ENCODE measurements around the gene LIMCH1.
"Not testable (repeated sequence)": the region's sequence is repeated elsewhere in the genome, so short reads cannot be mapped to it uniquely, and the experiment has no call there.

The LIMCH1 gene

DNA sequence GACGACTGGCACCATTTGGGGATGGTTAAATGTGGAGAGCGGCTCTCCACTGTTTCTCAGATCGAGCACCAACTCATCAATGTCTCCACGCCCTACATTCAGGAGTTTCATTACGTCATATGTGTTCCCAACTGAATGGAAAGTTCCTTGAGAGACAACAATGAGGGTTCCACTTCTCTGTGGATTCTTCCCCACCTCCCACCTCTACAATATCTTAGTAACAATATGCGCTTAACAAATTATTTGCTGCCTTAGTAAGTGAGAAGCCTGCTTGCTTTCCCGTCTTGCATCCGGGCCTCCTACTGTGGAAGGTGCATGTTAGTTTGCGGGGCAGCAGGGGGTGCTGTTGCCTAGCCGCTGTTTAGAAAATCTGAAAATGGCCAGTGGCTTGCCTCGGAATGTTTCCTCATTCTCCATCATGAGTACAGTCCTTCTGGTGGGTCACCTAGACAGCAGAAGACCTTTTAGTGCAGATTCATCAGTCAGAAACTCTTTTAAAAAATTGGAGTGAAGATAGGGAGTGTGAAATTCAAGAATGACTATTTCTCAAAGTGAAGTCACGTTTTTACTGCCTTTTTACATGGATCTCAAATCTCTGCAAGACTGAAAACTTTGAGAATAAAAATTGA, 154.9 kb downstream of the LIMCH1 start:
- peak; percentile 37 for DNase-seq

DNA sequence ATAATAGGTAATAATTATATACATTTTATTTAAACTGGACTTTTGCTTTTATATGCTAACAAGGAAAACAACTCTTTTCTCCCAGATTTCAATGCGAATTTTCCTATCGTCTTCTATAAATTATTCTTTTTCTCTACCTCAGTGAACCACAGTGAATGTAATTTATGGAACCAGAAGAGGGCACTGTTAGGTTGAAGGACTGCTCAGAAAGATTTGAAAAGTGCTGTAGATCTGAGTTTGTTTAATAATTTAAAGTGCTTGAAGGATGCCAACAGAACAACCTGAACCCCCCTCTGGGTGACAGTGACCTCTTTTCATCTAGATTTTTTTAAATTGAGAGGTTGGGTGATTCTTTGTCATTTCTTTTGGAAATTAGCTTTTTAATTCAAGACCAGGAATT, 155.7 kb downstream of the LIMCH1 start:
- DNase-seq: peak; percentile 35

DNA sequence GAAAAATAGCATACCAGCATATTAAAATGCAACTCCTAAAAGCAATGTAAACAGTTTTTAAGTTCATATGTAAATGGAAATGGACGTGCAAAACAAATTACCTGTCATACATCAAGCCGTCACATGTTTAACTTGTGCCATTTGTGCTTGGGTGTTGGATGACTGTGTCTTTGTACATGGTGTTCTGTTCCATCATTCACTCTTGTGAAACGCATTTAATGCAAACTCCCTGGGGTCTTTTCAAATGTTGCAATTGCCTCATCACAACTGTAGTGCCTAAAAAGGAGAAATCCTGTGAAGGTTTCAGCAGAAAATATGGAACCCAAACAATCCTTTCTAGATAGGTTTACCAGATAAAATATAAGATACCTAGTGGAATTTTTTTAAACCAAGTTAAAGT, 158.2 kb downstream of the LIMCH1 start:
- no peak for DNase-seq

DNA sequence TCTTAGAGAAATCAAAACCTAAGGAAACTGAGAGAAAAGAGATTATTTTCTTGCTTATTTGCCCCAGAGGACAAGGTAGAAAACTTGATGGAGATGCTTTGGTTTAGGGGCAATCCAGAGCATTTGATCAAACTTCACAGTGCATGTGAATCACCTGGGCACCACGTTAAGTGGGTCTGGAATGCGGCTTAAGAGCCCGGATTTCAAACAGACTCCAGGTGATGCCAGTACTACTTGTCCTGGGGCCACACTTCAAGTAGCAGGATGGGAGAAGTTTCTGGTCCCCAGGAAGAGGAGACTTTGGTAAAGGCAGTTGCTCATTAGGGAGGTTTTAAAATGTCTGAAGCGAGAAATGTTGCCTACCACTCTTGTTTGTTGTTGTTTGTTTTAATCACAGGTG, 158.8 kb downstream of the LIMCH1 start:
- no peak for DNase-seq

DNA sequence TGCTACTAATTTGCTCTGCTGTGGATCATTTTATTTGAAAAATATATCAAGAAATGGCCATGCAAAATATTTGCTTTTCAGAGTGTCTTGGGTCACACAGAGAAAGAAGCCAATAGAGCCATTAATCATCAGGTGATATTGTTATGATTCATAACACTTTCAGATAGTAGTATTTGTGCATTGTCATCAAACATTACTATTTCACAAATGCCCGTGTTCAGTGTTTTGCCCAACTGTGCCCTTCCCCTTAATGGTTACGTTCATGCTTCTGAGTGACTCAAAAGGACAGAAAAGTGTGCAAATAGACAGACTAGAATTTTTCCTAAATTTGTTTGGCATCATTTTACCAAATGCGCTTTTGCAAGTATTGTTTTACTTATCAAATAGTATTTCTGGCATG, 164.0 kb downstream of the LIMCH1 start:
- DNase-seq: no peak

DNA sequence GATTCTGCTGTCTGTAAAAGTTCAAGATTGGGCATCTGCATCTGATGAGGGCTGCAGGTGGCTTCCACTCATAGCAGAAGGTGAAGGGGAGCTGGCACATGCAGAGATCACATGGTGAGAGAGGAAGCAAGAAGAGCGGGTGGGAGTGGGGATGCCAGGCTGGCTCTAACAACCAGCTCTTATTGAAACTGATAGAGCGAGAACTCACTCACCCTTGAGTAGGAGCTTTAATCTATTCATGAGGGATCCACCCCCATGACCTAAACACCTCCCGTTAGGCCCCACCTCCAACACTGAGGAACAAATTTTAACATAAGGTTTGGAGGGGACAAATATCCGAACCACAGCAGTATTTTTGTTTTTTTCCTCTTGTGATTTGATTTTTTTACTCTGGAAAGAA, 164.8 kb downstream of the LIMCH1 start:
- DNase-seq: no peak

DNA sequence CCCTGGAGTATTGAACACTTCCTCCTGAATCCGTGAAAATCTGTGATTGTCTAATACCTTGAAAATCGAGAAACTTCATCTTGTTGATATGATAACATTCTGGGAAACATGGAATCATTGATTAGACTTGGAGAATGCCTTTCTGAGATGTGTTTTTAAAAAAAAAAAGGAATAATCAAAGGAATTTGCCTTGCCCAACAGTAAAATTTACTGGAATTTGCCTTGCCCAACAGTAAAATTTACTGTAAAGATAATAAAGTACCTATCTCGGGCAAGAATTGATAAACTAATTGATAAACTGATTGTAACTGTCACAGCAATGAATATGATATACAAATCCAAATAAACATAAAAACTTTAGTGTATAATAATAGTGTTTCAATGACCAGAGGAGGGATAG, 165.8 kb downstream of the LIMCH1 start:
- no peak for DNase-seq

DNA sequence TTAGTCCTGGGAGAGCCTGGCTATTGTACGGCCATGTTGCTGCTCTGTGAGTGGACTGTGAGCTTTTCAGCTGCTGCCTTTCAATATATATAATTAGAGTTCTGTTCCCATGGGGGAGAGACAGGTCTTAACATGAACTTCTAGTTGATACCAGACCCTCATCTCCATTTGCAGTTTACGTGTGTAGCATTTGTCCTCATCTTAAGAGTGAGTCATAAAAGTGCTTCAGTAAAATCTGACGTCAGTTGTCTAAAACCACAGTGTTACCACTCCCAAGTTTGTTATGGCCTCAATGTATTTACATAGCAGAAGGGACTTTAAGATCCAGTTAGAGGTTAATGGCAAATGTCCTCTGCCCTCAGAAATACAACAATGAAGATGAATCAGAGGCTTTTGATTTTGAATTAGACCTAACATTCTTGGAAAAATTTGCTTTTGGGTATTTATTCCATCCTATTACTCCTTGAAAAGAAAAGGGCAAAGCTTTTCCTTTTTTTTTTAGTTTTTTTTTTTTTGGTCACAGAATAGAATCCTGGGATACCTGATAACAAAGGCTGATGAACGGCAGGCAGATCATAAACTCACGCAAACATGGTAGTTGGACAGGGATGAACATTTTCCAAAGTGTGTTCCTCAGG, 172.0 kb downstream of the LIMCH1 start:
- no peak for DNase-seq

DNA sequence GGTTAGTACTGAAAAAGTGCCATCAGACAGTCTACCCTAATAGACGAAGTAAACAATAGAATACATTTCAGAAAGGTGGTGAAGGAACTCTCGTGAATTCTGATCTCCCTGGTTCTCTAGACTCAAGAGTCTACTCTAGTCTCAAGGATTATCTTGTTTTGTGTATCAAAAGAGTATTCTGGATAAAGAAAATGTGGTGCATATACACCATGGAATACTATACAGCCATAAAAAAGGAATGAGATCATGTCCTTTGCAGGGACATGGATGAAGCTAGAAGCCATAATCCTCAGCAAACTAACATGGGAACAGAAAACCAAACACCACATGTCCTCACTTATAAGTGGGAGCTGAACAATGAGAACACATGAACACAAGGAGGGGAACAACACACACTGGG, 173.7 kb downstream of the LIMCH1 start:
- DNase-seq: not testable (repeated sequence)

DNA sequence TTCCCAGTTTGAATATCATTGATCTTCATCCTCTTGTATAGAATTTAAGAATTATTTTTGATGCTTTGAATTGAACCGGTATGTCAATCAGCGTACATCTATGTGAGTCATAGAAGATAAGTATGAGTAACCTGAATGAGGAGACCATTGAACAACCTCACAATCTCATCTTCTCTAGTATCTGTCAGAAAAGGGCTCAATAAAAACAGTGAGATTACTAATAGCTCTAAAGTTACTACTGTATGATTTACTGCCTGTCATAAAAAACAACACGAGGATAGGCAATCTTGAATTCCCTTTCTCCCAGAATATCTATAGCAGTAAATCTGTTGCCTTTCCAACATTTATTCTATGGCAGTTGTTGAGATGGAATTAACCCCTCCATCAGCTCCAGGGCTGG, 174.5 kb downstream of the LIMCH1 start:
- no peak for DNase-seq

DNA sequence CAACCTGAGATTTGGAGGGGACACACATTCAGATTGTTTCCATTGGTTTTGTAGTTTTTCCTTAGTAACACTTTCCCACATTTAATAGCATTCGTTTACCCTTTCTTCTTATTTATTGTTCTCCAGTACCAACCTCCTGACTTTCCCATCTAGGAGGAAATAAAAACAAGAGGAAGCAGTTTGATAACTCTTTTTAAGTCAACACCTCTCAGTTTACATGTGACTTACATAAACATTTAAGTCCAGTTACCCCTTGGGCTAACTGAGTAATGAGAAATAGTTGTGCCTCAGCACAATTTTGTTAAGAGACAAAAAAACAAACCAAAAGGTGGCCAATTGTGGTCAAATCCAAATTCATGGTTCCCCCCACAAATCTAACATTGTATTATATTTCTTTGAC, 175.8 kb downstream of the LIMCH1 start:
- DNase-seq: no peak

DNA sequence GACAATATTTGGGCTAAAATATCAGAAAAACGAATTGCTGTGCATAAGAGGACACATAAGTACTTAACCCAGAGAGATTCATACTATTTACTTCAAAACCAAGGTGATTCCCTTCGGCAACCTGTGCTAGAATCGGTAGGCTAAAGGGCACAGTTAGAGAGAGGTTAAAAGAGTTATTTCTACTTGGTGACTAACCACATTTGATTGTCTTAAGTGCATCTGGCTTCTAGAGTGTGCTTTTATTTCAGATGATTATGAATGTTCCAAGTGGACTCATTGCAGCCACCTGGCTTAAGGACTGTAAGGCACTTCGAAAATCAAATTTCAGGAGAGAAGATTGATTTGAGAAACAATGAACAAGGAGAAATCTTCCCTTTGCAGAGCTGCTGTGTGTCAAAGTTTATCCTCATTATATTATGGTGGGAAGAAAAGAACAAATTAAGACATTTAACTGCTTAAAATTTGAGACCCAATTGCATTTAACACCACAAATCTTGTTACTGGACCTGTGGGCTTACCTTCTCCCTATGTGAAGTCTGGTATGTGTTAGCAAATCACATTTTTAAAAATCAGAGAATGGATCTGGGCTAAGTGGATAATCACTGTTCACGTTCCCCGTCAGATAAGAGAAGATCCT, 176.5 kb downstream of the LIMCH1 start:
- DNase-seq: no peak

DNA sequence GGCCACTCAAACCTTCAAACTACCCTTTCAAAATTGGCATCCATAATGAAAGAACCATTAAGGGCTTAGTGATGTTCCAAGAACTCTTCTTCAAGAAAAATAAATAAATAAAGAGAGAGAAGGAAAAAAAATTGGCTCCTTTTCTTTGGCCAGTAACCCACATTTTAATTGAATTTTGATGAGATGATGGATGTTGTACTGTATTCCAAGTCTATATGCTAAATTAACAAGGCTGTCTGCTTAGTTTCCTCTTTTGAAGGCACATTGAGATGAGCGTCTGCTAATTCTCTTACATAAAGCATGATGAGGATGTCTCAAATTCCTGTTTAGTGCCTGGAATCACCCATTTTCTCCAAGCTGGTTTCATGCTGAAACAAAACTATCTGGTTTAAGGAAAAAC, 177.2 kb downstream of the LIMCH1 start:
- no peak for DNase-seq

DNA sequence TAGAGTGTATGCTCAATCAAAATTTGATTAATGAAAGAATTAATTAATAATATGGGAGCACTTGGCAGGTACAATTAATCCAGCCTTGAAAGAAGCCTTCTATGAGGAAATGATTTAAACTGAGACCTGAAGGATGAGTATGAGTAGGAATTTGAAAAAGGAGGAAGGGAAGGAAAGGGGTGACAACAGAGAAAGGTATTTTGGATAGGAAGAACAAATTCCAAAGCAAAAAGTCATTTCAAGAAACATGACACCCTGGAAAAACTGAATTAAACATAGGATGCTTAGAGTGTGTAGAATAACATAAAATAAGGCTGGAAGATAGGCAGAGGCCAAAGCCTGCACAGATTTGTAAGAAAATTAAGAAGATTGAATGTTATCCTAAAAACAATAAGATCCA, 180.9 kb downstream of the LIMCH1 start:
- DNase-seq: no peak

DNA sequence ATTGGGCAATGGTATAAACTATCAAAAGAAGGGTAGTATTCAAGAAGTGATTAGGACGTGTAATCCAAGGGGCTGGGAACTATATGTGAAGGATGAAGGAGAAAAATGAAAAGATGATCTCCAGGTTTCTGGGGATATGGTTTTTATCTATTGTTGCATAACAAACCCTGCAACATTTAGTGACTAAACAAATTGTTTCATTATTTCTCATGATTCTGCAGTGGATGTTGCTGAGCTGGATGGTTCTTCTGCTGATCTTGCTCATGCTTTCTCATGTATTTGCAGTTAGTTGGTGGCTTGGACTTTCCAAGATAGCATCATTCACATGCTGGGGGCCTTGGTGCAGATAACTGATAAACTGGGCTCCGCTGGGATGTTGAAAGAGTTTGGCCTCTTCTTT, 181.5 kb downstream of the LIMCH1 start:
- no peak for DNase-seq

DNA sequence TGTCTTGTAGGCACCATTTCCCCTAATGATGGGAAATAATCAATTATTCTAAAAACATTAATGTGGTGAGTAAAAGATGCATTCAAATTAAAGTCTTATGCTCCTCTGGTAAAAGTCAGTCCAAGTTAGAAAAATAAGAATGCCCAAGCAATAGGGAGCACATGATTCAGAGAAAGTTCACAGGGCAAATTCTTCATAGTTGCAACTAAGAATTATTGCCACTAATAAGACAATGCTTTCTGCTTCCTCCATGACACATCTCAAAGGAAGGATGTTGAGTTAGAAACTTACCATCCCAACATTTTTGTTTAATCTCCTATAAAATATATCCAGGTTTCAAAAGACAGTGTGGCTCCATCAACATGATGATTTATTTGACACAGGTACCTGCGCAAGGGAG, 184.2 kb downstream of the LIMCH1 start:
- no peak for DNase-seq

DNA sequence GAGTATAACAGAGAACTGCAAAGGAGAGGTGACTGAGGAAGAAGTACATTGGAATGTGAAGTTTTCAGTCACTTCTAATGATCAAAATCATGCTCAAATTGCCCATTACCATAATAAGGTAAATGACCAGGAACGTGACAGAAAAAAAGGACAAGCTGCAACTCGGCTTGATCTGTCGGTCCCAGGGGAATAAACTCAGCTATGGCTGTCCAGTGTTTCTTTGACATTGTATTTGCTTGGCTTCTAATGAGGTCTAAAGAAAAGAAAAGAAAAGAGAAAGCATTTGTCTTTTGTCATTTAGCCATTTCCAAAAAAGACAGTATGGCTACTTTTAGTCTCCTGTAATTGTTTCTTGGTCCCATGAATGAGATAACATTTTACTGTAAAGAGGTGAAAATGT, 185.3 kb downstream of the LIMCH1 start:
- no peak for DNase-seq

DNA sequence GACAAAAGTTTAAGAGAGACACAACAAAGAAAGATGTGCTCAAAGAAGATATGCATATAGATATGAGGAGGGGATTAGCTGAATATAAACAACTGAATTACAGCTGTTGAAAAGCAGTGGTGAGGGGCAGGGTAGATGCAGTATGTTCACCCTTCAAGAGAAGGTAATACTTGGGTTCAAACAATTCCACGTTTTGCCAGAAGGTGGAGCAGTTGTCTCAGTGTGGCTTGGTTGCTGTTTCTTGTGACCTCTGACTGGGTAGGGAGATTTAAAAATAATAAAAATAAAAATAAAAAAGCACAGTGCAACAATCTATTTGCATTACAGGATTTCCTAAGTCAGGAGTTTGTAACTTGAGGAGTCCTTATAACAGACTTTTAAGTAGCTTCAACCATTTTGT, 187.3 kb downstream of the LIMCH1 start:
- no peak for DNase-seq

DNA sequence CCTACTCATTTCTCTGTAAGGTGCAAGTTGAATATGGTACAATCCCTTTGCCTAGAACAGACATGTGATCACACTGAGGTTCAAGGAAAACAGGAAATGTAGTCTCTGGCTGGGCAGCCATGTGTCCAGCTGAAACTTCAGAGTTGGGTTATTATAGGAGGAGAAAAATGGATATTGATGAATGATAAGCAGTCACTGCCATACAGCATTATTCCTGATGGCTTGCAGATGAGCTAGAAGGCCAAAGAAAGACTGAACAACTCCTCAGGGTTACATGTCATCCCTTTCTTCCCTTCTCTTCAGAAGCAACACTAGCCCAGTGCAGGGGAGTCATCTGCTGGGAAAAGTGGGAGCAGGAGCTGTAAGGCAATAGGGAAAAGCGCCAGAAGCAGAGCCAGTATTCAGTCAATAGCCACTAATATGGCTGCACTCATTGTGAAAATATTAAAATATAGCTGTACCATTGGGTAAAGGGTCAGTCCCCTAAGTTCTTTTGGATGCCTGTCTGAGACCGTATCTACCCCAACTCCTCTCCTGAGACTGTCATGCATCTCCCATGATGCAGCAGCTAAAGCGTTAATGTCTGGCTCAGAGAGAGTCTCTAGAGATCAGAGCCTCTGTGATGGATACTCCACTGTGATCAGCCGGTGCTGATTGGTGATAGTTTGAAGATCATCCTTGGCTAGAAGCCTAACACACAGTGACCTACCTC, 190.1 kb downstream of the LIMCH1 start:
- DNase-seq: no peak

DNA sequence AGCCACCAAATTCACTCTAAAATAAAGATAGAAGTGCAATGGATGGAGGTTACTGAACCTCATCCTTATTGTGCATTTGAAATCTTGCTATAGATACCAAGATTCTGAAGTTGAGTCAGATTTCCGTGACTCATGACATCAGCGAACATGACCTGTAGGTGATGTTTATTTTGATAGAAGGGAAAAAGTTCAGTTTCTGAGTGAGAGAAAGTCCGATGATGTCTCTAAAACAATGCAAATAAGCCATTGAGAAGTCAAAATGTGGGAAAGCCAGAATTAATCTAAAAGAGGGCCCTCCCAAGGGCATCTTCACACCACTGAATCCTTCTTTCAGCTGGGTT, 190.6 kb downstream of the LIMCH1 start:
- DNase-seq: no peak

DNA sequence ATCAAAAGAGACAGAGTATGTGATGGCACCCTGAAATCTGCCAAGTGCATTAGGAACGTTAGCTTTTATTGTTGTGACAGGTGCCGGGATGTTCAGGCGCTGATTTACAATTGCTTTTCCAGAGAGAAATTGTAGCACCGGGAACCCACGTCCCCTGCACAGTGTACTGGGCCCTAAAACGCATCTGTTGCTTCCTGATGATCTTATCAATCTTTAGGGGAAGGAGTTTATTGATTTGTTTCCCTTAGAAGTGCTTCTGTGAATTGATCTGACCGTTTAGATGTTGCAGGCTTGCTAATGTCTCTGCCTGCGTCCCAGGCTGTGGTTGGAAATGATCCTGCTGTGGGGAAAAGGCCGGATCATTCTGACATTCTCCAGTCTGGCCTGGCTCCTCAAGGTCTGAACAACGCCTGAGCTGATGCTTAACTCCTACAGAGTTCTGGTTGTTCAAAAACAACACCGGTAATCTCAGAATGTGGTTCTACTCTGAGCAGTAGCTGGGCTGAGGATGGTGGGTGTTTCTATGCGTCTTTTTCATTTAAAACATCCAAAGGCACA, 193.7 kb downstream of the LIMCH1 start:
- DNase-seq: no peak

DNA sequence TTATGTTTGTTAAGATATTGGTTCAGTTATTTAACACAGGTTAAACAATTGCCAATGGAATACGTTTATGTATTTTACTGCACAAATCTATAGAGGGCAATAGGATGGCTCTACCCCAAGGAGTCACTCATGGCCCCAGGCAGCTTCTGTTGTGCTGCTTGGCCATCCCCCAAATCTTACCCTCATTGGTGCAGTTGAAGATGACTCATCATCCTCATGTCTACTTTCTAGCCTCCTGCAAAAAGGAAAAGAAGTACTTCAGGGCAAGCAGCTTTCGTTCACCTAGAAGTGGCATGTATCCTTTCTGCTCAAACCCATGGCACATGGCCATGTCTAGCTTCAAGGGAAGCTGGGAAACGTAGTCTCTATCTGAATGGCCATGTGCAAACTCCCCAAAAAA, 196.4 kb downstream of the LIMCH1 start:
- DNase-seq: no peak

DNA sequence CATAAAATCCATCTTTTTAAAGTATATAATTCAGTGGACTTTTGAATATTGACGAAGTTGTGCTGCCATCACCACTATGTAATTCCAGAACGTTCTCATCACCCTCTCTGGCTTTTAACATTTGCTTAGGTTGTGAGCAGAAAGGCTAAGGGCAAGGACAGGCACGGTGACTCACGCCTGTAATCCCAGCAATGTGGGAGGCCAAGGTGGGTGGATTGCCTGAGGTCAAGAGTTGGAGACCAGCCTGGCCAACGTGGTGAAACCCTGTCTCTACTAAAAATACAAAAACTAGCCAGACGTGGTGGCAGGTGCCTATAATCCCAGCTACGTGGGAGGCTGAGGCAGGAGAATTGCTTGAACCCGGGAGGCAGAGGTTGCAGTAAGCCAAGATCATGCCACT, 199.5 kb downstream of the LIMCH1 start:
- DNase-seq: not testable (repeated sequence)

DNA sequence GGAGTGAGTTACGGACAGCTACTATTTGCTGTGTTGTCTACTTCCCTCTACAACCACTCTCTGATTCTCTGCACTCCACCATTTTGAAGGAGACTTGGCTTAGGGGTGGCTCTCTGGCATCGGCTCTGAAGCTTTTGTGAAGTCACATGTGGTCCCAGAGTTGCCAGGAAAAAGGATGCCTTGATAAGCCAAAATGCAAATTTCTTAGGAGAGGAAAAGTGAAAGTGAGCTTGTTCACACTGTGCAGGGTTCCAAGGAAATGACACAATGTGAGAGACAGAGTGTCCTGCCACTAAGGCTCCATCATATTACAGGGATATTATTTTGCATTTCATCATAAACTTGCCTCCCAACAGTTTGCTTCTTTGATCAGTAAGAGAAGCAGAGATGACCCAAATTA, 203.4 kb downstream of the LIMCH1 start:
- no peak for DNase-seq
